CD14-positive monocyte (primary cell): ENCODE results near the gene SLC51A. TPM values are rescaled to one million over a fixed set of nuclear protein-coding genes. Genes with fewer than 3 reads are reported as not detected.
"Not testable (repeated sequence)": the region's sequence is repeated elsewhere in the genome, so short reads cannot be mapped to it uniquely, and the experiment has no call there.

Experiments used
- DNase-seq, 3 donors: peaks; one replicate each; pipeline ENCODE4 v3.0.0-alpha.2; 2011 to 2022
- H2AFZ ChIP-seq: 2 replicates; pipeline ENCODE4 v1.6.0; 2012; ENCODE audit warnings: mild to moderate bottlenecking, low read depth, low read length, inconsistent platforms; ENCODE audit not compliant: insufficient read depth, poor library complexity, severe bottlenecking
- H3K27ac ChIP-seq, 2 donors: 1 replicate in 1 of 2; 2 replicates in 1 of 2; pipeline ENCODE4 v1.5.1; 2012 to 2013; ENCODE audit warnings: low read length in 2 of 2, control low read depth in 1 of 2, inconsistent platforms in 1 of 2, low read depth in 1 of 2, mild to moderate bottlenecking in 1 of 2
- H3K27me3 ChIP-seq, 2 donors: one replicate each; pipeline versions ENCODE4 v1.6.0 to v1.6.1; 2011 to 2013; ENCODE audit warnings: low read length in 2 of 2; ENCODE audit not compliant: control insufficient read depth in 2 of 2, insufficient read depth in 2 of 2
- H3K36me3 ChIP-seq, 2 donors: replicated peaks in 1 of 2; 1 replicate in 1 of 2; 2 replicates in 1 of 2; pipeline versions ENCODE4 v1.5.1 to v1.6.1; 2012 to 2013; ENCODE audit warnings: low read length in 2 of 2, control low read depth in 1 of 2, inconsistent platforms in 1 of 2, mild to moderate bottlenecking in 1 of 2; ENCODE audit not compliant: insufficient read depth in 2 of 2, control insufficient read depth in 1 of 2
- H3K4me1 ChIP-seq, 2 donors: 1 replicate in 1 of 2; 2 replicates in 1 of 2; pipeline versions ENCODE4 v1.5.1 to v1.6.1; 2012 to 2013; ENCODE audit warnings: low read length in 2 of 2, control low read depth in 1 of 2, inconsistent platforms in 1 of 2, mild to moderate bottlenecking in 1 of 2, moderate library complexity in 1 of 2; ENCODE audit not compliant: insufficient read depth in 2 of 2, control insufficient read depth in 1 of 2
- H3K4me2 ChIP-seq: replicated peaks from 2 replicates; pipeline ENCODE3; 2012; ENCODE audit warnings: low read length, moderate library complexity, mild to moderate bottlenecking; ENCODE audit not compliant: poor library complexity, severe bottlenecking; ENCODE audit errors: extremely low read depth
- H3K4me3 ChIP-seq, 3 experiments: fragments of 200-600 bp in 1 of 3; sonication (generic) in 1 of 3; replicated peaks in 1 of 3; 1 replicate in 2 of 3; 2 replicates in 1 of 3; pipeline ENCODE4 v1.5.1; 2011 to 2013; ENCODE audit warnings: low read length in 3 of 3, mild to moderate bottlenecking in 3 of 3, control low read depth in 2 of 3, low read depth in 2 of 3, inconsistent platforms in 1 of 3, moderate library complexity in 1 of 3
- H3K79me2 ChIP-seq: 2 replicates; pipeline ENCODE4 v1.6.0; 2012; ENCODE audit warnings: mild to moderate bottlenecking, control low read depth, inconsistent platforms, low read length, moderate library complexity; ENCODE audit not compliant: insufficient read depth
- H3K9ac ChIP-seq: 2 replicates; pipeline ENCODE4 v1.6.0; 2017; ENCODE audit warnings: low read length, mild to moderate bottlenecking; ENCODE audit not compliant: insufficient read depth, poor library complexity, severe bottlenecking
- H3K9me3 ChIP-seq, 2 donors: replicated peaks in 1 of 2; 1 replicate in 1 of 2; 2 replicates in 1 of 2; pipeline versions ENCODE4 v1.5.1 to v1.6.1; 2012 to 2013; ENCODE audit warnings: low read length in 2 of 2, control low read depth in 1 of 2; ENCODE audit not compliant: control insufficient read depth in 1 of 2, insufficient read depth in 1 of 2
- H4K20me1 ChIP-seq: 2 replicates; pipeline ENCODE4 v1.6.0; 2012; ENCODE audit warnings: mild to moderate bottlenecking, low read length, control low read depth, moderate library complexity; ENCODE audit not compliant: insufficient read depth
- H3K27ac Mint-ChIP-seq, 7 donors: one replicate each; pipeline ENCODE4 v1.8.0; 2020; ENCODE audit warnings: mild to moderate bottlenecking in 7 of 7, mixed read lengths in 7 of 7, moderate library complexity in 6 of 7, inconsistent platforms in 2 of 7
- H3K27me3 Mint-ChIP-seq, 3 donors: one replicate each; pipeline ENCODE4 v1.8.0; 2021 to 2022; ENCODE audit warnings: low read depth in 3 of 3, mild to moderate bottlenecking in 3 of 3, mixed read lengths in 3 of 3, moderate library complexity in 3 of 3, inconsistent platforms in 1 of 3
- H3K36me3 Mint-ChIP-seq, 2 donors: one replicate each; pipeline ENCODE4 v1.8.0; 2020; ENCODE audit warnings: mixed read lengths in 2 of 2, inconsistent platforms in 1 of 2, mild to moderate bottlenecking in 1 of 2
- H3K4me1 Mint-ChIP-seq: one replicate; pipeline ENCODE4 v1.8.0; 2020; ENCODE audit warnings: mild to moderate bottlenecking, mixed read lengths
- H3K4me3 Mint-ChIP-seq, 2 donors: one replicate each; pipeline ENCODE4 v1.8.0; 2020; ENCODE audit warnings: mild to moderate bottlenecking in 2 of 2, mixed read lengths in 2 of 2, moderate library complexity in 1 of 2
- H3K9me3 Mint-ChIP-seq, 7 donors: one replicate each; pipeline ENCODE4 v1.8.0; 2020 to 2022; ENCODE audit warnings: mixed read lengths in 7 of 7, mild to moderate bottlenecking in 6 of 7, moderate library complexity in 6 of 7, inconsistent platforms in 2 of 7
- CTCF ChIP-seq: fragments of 200-600 bp; IDR thresholded peaks from one replicate; pipeline ENCODE4 v1.8.0; 2022; ENCODE audit warnings: antibody characterized with exemption, mild to moderate bottlenecking
- WGBS: methylation state at CpG from one replicate; pipeline ENCODE4 v1.1.5; 2013; ENCODE audit warnings: missing lambda C conversion rate; ENCODE audit not compliant: insufficient coverage; 5-methylcytosine and 5-hydroxymethylcytosine counted together
- intact Hi-C, 2 donors: fragments of 100-400 bp; cut with micrococcal nuclease; formaldehyde crosslinking; loops; one replicate each; pipeline versions ENCODE4 v1.15.0 to v1.15.1; 2023
- polyA plus RNA-seq, 3 donors: library from polyadenylated mRNA; depleted of rRNA in 1 of 3; unstranded in 2 of 3; stranded (reverse) in 1 of 3; fragments of 300-500 nt in 2 of 3; fragments of >200 nt in 1 of 3; fragmentation: Illumina TruSeq in 2 of 3; gene quantifications; 1 replicate in 2 of 3; 2 replicates in 1 of 3; pipeline ENCODE4 v1.2.3, GENCODE V29; 2012 to 2021

SLC51A gene
- polyA plus RNA-seq, 3 donors = 0.27 to 1.1 (median 0.37) TPM

GRCh38 chr3:196241704-196242103 lies 25.4 kb downstream of the SLC51A start:
- peaks cover 0 to 1% (median 0%) of the 10 kb centered on the region in 7 donors for H3K9me3 Mint-ChIP-seq
- 100% methylated on average over 1 of the region's 8 CpGs for WGBS
- TF ChIP-seq CTCF = no peak
- Histone ChIP-seq H3K4me1 (no peaks in the 10 kb centered on the region), H3K27ac (no peak overlapping the region), H3K9ac (no peak overlapping the region), H3K4me2 (no peak overlapping the region), H3K36me3 (peaks cover 70 to 85% of the 10 kb centered on the region in 2 donors), H2AFZ (no peak overlapping the region), H3K79me2 (no peaks in the 10 kb centered on the region), H3K4me3 (no peak overlapping the region), H3K9me3 (no peaks in the 10 kb centered on the region), H3K27me3 (no peaks in the 10 kb centered on the region), H4K20me1 (no peaks in the 10 kb centered on the region)
- H3K4me3 Mint-ChIP-seq = no peak overlapping the region
- no peak for DNase-seq
- peaks cover 1% of the 10 kb centered on the region for H3K4me1 Mint-ChIP-seq
- intact Hi-C loops = no loop called here
- H3K27ac Mint-ChIP-seq = no peak overlapping the region
- peaks cover 76 to 97% of the 10 kb centered on the region in 2 donors for H3K36me3 Mint-ChIP-seq
- no peaks in the 10 kb centered on the region for H3K27me3 Mint-ChIP-seq

GRCh38 chr3:196244166-196244565 lies 27.8 kb downstream of the SLC51A start:
- H3K9me3 ChIP-seq, DNase-seq, H3K79me2 ChIP-seq, H3K4me2 ChIP-seq, H3K4me3 Mint-ChIP-seq, H3K27ac ChIP-seq, H3K9me3 Mint-ChIP-seq, H3K4me3 ChIP-seq, H3K27me3 Mint-ChIP-seq, H3K4me1 ChIP-seq, H3K9ac ChIP-seq, intact Hi-C loops, H2AFZ ChIP-seq, H3K27ac Mint-ChIP-seq, H3K27me3 ChIP-seq, H3K4me1 Mint-ChIP-seq: not testable (repeated sequence)
- Histone ChIP-seq H3K36me3 (peaks cover 64 to 85% of the 10 kb centered on the region in 2 donors), H4K20me1 (peaks cover 22% of the 10 kb centered on the region)
- peaks cover 66 to 96% of the 10 kb centered on the region in 2 donors for H3K36me3 Mint-ChIP-seq
- over 99% methylated on average over 17 of the region's 34 CpGs for WGBS
